H1 (cell line): ENCODE results near the gene RILPL1. TPM values are rescaled to one million over a fixed set of nuclear protein-coding genes. Genes with fewer than 3 reads are reported as not detected.

Source experiments
- CEBPB ChIP-seq: IDR thresholded peaks from 2 replicates; pipeline ENCODE4 v1.6.1; 2012; ENCODE audit warnings: low read depth, low read length
- CHD2 ChIP-seq: IDR thresholded peaks from 2 replicates; pipeline ENCODE4 v1.6.1; 2012; ENCODE audit warnings: low read length, improper control_type of control experiment
- CHD7 ChIP-seq: fragments of 300-600 bp; sonication (generic); IDR thresholded peaks from 2 replicates; pipeline ENCODE4 v1.7.1; 2012; ENCODE audit warnings: low read length, moderate library complexity, mild to moderate bottlenecking, inconsistent platforms; ENCODE audit not compliant: insufficient replicate concordance
- E2F6 ChIP-seq: IDR thresholded peaks from 2 replicates; pipeline ENCODE4 v1.6.1; 2012; ENCODE audit warnings: inconsistent platforms
- EP300 ChIP-seq, 2 experiments: IDR thresholded peaks; 1 replicate in 1 of 2; 2 replicates in 1 of 2; pipeline ENCODE4 v1.6.1; 2011 to 2012; ENCODE audit warnings: low read depth in 2 of 2, low read length in 2 of 2, mild to moderate bottlenecking in 2 of 2, borderline replicate concordance in 1 of 2, inconsistent platforms in 1 of 2, moderate library complexity in 1 of 2
- GABPA ChIP-seq: IDR thresholded peaks from 2 replicates; pipeline ENCODE4 v1.6.1; 2011; ENCODE audit warnings: mild to moderate bottlenecking, low read length, moderate library complexity, borderline replicate concordance; ENCODE audit not compliant: insufficient read depth
- HDAC2 ChIP-seq, 2 experiments: fragments of 300-600 bp in 1 of 2; sonication (generic) in 1 of 2; IDR thresholded peaks; 2 replicates each; pipeline ENCODE4 v1.6.1; 2011 to 2012; ENCODE audit warnings: low read depth in 2 of 2, low read length in 2 of 2, mild to moderate bottlenecking in 2 of 2, moderate library complexity in 2 of 2, borderline replicate concordance in 1 of 2, inconsistent platforms in 1 of 2
- JUN ChIP-seq: IDR thresholded peaks from 2 replicates; pipeline ENCODE4 v1.6.1; 2011; ENCODE audit warnings: low read depth, mild to moderate bottlenecking, improper control_type of control experiment, low read length
- KDM5A ChIP-seq: fragments of 200-600 bp; IDR thresholded peaks from 2 replicates; pipeline ENCODE4 v1.7.1; 2012; ENCODE audit warnings: mild to moderate bottlenecking, low read length, inconsistent platforms, mixed read lengths
- SIN3A ChIP-seq, 2 experiments: IDR thresholded peaks in 1 of 2; conservative IDR thresholded peaks in 1 of 2; 2 replicates each; pipeline ENCODE4 v1.6.1; 2011 to 2012; ENCODE audit warnings: low read length in 2 of 2, improper control_type of control experiment in 1 of 2, low read depth in 1 of 2, mild to moderate bottlenecking in 1 of 2
- polyA plus RNA-seq, 7 experiments: library from polyadenylated mRNA; depleted of rRNA in 3 of 7; stranded (reverse) in 5 of 7; unstranded in 2 of 7; fragments of >200 nt in 5 of 7; fragments of 200-250 nt in 2 of 7; gene quantifications; 1 replicate in 5 of 7; 2 replicates in 1 of 7; 4 replicates in 1 of 7; pipeline versions ENCODE4 v1.2.1 to v1.2.3, GENCODE V29; 2011 to 2013; ENCODE audit warnings: missing spikeins in 2 of 7, mixed read lengths in 2 of 7
- total RNA-seq: library from RNA; stranded (reverse); fragmentation: NEBNext Ultra II Directional; extraction: Animal tissue kit (Norgen Biotek cat#: 25700); gene quantifications from 2 replicates; pipeline ENCODE4 v1.2.1, GENCODE V29; 2021

The RILPL1 gene
- total and polyA plus RNA-seq, 2 of the 8 experiments (the other 6 are each of a cell fraction or from before 2014, with no cell fraction given), result 6.7 to 9.4 TPM

- TF ChIP-seq CHD7, result no peak
- TF ChIP-seq KDM5A, result no peak
- TF ChIP-seq EP300 (IDR thresholded peaks at IDR 0.05; ENCODE audit: borderline replicate concordance in 1 of 2, low read depth in 2 of 2, low read length in 2 of 2), result no peak
- TF ChIP-seq CHD2, result no peak
- no peak for TF ChIP-seq E2F6
- TF ChIP-seq SIN3A (conservative IDR thresholded peaks at IDR 0.05 in 1 of 2, IDR thresholded peaks at IDR 0.05 in 1 of 2; ENCODE audit: low read depth in 1 of 2, low read length in 2 of 2), result no peak
- TF ChIP-seq JUN, result no peak
- TF ChIP-seq GABPA, result no peak
- no peak for TF ChIP-seq CEBPB
- TF ChIP-seq HDAC2 (IDR thresholded peaks at IDR 0.05; ENCODE audit: borderline replicate concordance in 1 of 2, low read depth in 2 of 2, low read length in 2 of 2), result no peak
These were observed 17.2 kb downstream of the RILPL1 start (continued) for GRCh38 chr12:123516216-123516780.
